RWPE2 (cell line): ENCODE data around the gene OGA.

Source experiments
- ATAC-seq: fragments of 200-7000 bp; cut with Tn5 transposase; 3 replicates; pipeline ENCODE4 v1.9.1; 2021; ENCODE audit warnings: low read depth
- DNase-seq: peaks from one replicate; pipeline ENCODE4 v3.0.0-alpha.2; 2020; ENCODE audit warnings: low spot score
- H3K27ac ChIP-seq: fragments of 450-650 bp; 2 replicates; pipeline ENCODE4 v1.5.1; 2017; ENCODE audit warnings: mild to moderate bottlenecking; ENCODE audit not compliant: poor library complexity, severe bottlenecking
- H3K27me3 ChIP-seq: fragments of 250-450 bp; sonication (Bioruptor Pico); 2 replicates; pipeline ENCODE4 v1.5.1; 2021; ENCODE audit warnings: mild to moderate bottlenecking, moderate library complexity; ENCODE audit not compliant: insufficient read depth, poor library complexity, severe bottlenecking
- H3K36me3 ChIP-seq: fragments of 250-450 bp; sonication (Bioruptor Pico); 2 replicates; pipeline ENCODE4 v1.5.1; 2020; ENCODE audit warnings: low read depth, mild to moderate bottlenecking, moderate library complexity
- H3K4me1 ChIP-seq: fragments of 250-450 bp; sonication (Bioruptor Pico); 2 replicates; pipeline ENCODE4 v1.5.1; 2021; ENCODE audit warnings: mild to moderate bottlenecking, moderate library complexity; ENCODE audit not compliant: insufficient read depth, poor library complexity, severe bottlenecking
- H3K4me3 ChIP-seq: fragments of 250-450 bp; sonication (Bioruptor Pico); 2 replicates; pipeline ENCODE4 v1.5.1; 2021; ENCODE audit warnings: mild to moderate bottlenecking, moderate library complexity; ENCODE audit not compliant: severe bottlenecking
- H3K9me3 ChIP-seq: fragments of 250-450 bp; sonication (Bioruptor Pico); 2 replicates; pipeline ENCODE4 v1.5.1; 2021; ENCODE audit warnings: mild to moderate bottlenecking, moderate library complexity; ENCODE audit not compliant: severe bottlenecking
- CTCF ChIP-seq: fragments of 450-650 bp; IDR thresholded peaks from one replicate; pipeline ENCODE4 v1.5.1; 2017; ENCODE audit warnings: mild to moderate bottlenecking, moderate library complexity; ENCODE audit not compliant: poor library complexity, severe bottlenecking

OGA gene

GRCh38 chr10:101832325-101832771 lies 14.1 kb upstream of the OGA start:
- TF ChIP-seq CTCF = no peak
- H3K4me1 ChIP-seq = peaks cover 5% of the 10 kb centered on the region
- ATAC-seq (no peak), DNase-seq (peak; percentile 27)
- H3K36me3 ChIP-seq = no peaks in the 10 kb centered on the region
- no peak overlapping the region for H3K27ac ChIP-seq
- H3K9me3 ChIP-seq = no peaks in the 10 kb centered on the region
- no peaks in the 10 kb centered on the region for H3K27me3 ChIP-seq
- no peak overlapping the region for H3K4me3 ChIP-seq

GRCh38 chr10:101831169-101831811 lies 13.0 kb upstream of the OGA start:
- no peaks in the 10 kb centered on the region for H3K36me3 ChIP-seq
- TF ChIP-seq CTCF = no peak
- ATAC-seq (no peak), DNase-seq (peak; percentile 42)
- H3K27ac ChIP-seq = peak overlapping the region; percentile 31
- peak overlapping the region; percentile 31 for H3K4me3 ChIP-seq
- H3K4me1 ChIP-seq = peaks cover 5% of the 10 kb centered on the region
- H3K9me3 ChIP-seq = no peaks in the 10 kb centered on the region
- no peaks in the 10 kb centered on the region for H3K27me3 ChIP-seq

- H3K36me3 ChIP-seq = no peaks in the 10 kb centered on the region
- H3K9me3 ChIP-seq = no peaks in the 10 kb centered on the region
- H3K27ac ChIP-seq = peak overlapping the region; percentile 31
- no peak for TF ChIP-seq CTCF
- no peaks in the 10 kb centered on the region for H3K27me3 ChIP-seq
- peak; percentile 92 for DNase-seq
- H3K4me3 ChIP-seq = peak overlapping the region; percentile 31
- ATAC-seq = peak; percentile 76
- H3K4me1 ChIP-seq = peaks cover 5% of the 10 kb centered on the region
These were observed 12.3 kb upstream of the OGA start for GRCh38 chr10:101830322-101831168.

- ATAC-seq (no peak; the same call in 2 of the 3 replicates), DNase-seq (peak; percentile 73)
- H3K27ac ChIP-seq = peak overlapping the region; percentile 31
- H3K9me3 ChIP-seq = no peaks in the 10 kb centered on the region
- H3K27me3 ChIP-seq = no peaks in the 10 kb centered on the region
- no peak for TF ChIP-seq CTCF
- peaks cover 5% of the 10 kb centered on the region for H3K4me1 ChIP-seq
- peak overlapping the region; percentile 31 for H3K4me3 ChIP-seq
- H3K36me3 ChIP-seq = no peaks in the 10 kb centered on the region
These were observed 11.5 kb upstream of the OGA start for GRCh38 chr10:101829561-101830315.
